ENCODE results near the gene SLC7A4. TPM values are rescaled to one million over a fixed set of nuclear protein-coding genes. Genes with fewer than 3 reads are reported as not detected.

The SLC7A4 gene
- total RNA-seq, 2 experiments from 2014 or later: not detected

- no peaks in the 10 kb centered on the region for H3K9me2 ChIP-seq (ENCODE audit: insufficient read depth, low read length)
- no peak overlapping the region for H3K27ac ChIP-seq (ENCODE audit: low read depth, low read length, poor library complexity, severe bottlenecking)
- POLR2A ChIA-PET: no interaction called here
- intact Hi-C loops (cut with micrococcal nuclease; ENCODE audit: unreplicated experiment): no loop called here
- no peak overlapping the region for H3K4me3 ChIP-seq (ENCODE audit: low read depth, low read length, poor library complexity, severe bottlenecking)
- peaks cover 24% of the 10 kb centered on the region for H3K4me1 ChIP-seq (ENCODE audit: insufficient read depth, low read length, poor library complexity, severe bottlenecking)
- H3K4me2 ChIP-seq (ENCODE audit: low read length): no peak overlapping the region
- H3K36me3 ChIP-seq (ENCODE audit: insufficient read depth, low read length): peaks cover 44% of the 10 kb centered on the region
- no TSS peak for BruUV-seq (replicated peaks)
- no peaks in the 10 kb centered on the region for H4K20me1 ChIP-seq (ENCODE audit: insufficient read depth, low read length)
- H3K9me3 ChIP-seq (ENCODE audit: low read length): no peaks in the 10 kb centered on the region
- no peak overlapping the region for H2AFZ ChIP-seq (ENCODE audit: low read length)
- DNase-seq (ENCODE audit: low spot score): no peak
- CTCF ChIA-PET (ENCODE audit: unreplicated experiment): no interaction called here
- TF ChIP-seq, protein P1, sequence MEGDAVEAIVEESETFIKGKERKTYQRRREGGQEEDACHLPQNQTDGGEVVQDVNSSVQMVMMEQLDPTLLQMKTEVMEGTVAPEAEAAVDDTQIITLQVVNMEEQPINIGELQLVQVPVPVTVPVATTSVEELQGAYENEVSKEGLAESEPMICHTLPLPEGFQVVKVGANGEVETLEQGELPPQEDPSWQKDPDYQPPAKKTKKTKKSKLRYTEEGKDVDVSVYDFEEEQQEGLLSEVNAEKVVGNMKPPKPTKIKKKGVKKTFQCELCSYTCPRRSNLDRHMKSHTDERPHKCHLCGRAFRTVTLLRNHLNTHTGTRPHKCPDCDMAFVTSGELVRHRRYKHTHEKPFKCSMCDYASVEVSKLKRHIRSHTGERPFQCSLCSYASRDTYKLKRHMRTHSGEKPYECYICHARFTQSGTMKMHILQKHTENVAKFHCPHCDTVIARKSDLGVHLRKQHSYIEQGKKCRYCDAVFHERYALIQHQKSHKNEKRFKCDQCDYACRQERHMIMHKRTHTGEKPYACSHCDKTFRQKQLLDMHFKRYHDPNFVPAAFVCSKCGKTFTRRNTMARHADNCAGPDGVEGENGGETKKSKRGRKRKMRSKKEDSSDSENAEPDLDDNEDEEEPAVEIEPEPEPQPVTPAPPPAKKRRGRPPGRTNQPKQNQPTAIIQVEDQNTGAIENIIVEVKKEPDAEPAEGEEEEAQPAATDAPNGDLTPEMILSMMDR (conservative IDR thresholded peaks at IDR 0.05; ENCODE audit: low read length): no peak
- no peak for TF ChIP-seq EZH2phosphoT487 (IDR thresholded peaks at IDR 0.05; ENCODE audit: borderline replicate concordance, low read depth, low read length)
- H3K79me2 ChIP-seq (ENCODE audit: insufficient read depth, low read depth, low read length): peaks cover 11% of the 10 kb centered on the region
These were observed 36.3 kb downstream of the SLC7A4 start for GRCh38 chr22:20996031-20996410.

- H3K4me1 ChIP-seq (ENCODE audit: insufficient read depth, low read length, poor library complexity, severe bottlenecking): peaks cover 20% of the 10 kb centered on the region
- intact Hi-C loops (cut with micrococcal nuclease; ENCODE audit: unreplicated experiment): no loop called here
- POLR2A ChIA-PET: no interaction called here
- H3K9me3 ChIP-seq (ENCODE audit: low read length): no peaks in the 10 kb centered on the region
- no peaks in the 10 kb centered on the region for H3K9me2 ChIP-seq (ENCODE audit: insufficient read depth, low read length)
- H2AFZ ChIP-seq (ENCODE audit: low read length): no peak overlapping the region
- H3K4me2 ChIP-seq (ENCODE audit: low read length): no peak overlapping the region
- CTCF ChIA-PET (ENCODE audit: unreplicated experiment): no interaction called here
- H4K20me1 ChIP-seq (ENCODE audit: insufficient read depth, low read length): no peaks in the 10 kb centered on the region
- H3K4me3 ChIP-seq (ENCODE audit: low read depth, low read length, poor library complexity, severe bottlenecking): no peak overlapping the region
- BruUV-seq (replicated peaks): no TSS peak
- peaks cover 6% of the 10 kb centered on the region for H3K79me2 ChIP-seq (ENCODE audit: insufficient read depth, low read depth, low read length)
- TF ChIP-seq EZH2phosphoT487 (IDR thresholded peaks at IDR 0.05; ENCODE audit: borderline replicate concordance, low read depth, low read length): no peak
- TF ChIP-seq, protein P1 (conservative IDR thresholded peaks at IDR 0.05; ENCODE audit: low read length): no peak
- no peak for DNase-seq (ENCODE audit: low spot score)
- H3K36me3 ChIP-seq (ENCODE audit: insufficient read depth, low read length): peaks cover 43% of the 10 kb centered on the region
- no peak overlapping the region for H3K27ac ChIP-seq (ENCODE audit: low read depth, low read length, poor library complexity, severe bottlenecking)
These were observed 36.9 kb downstream of the SLC7A4 start for GRCh38 chr22:20995329-20996030.

- Histone ChIP-seq H3K79me2 (ENCODE audit: insufficient read depth, low read depth, low read length) (no peaks in the 10 kb centered on the region; the same call in 1 of the 2 replicates), H3K36me3 (ENCODE audit: insufficient read depth, low read length) (peaks cover 37% of the 10 kb centered on the region), H3K27ac (ENCODE audit: low read depth, low read length, poor library complexity, severe bottlenecking) (no peak overlapping the region), H3K4me1 (ENCODE audit: insufficient read depth, low read length, poor library complexity, severe bottlenecking) (peaks cover 14% of the 10 kb centered on the region), H3K4me3 (ENCODE audit: low read depth, low read length, poor library complexity, severe bottlenecking) (no peak overlapping the region), H2AFZ (ENCODE audit: low read length) (no peak overlapping the region), H3K4me2 (ENCODE audit: low read length) (no peak overlapping the region), H3K9me3 (ENCODE audit: low read length) (no peaks in the 10 kb centered on the region), H4K20me1 (ENCODE audit: insufficient read depth, low read length) (no peaks in the 10 kb centered on the region), H3K9me2 (ENCODE audit: insufficient read depth, low read length) (no peaks in the 10 kb centered on the region)
- DNase-seq (ENCODE audit: low spot score): no peak
- intact Hi-C loops (cut with micrococcal nuclease; ENCODE audit: unreplicated experiment): no loop called here
- no TSS peak for BruUV-seq (replicated peaks)
- POLR2A ChIA-PET: no interaction called here
- TF ChIP-seq, protein P1 (conservative IDR thresholded peaks at IDR 0.05; ENCODE audit: low read length): no peak
- TF ChIP-seq EZH2phosphoT487 (IDR thresholded peaks at IDR 0.05; ENCODE audit: borderline replicate concordance, low read depth, low read length): no peak
- CTCF ChIA-PET (ENCODE audit: unreplicated experiment): no interaction called here
These were observed 37.5 kb downstream of the SLC7A4 start for GRCh38 chr22:20994902-20995241.

All from OCI-LY7 (cell line).